GM12874 (cell line): ENCODE measurements around the gene PPP1R27.

Experiments
- CTCF ChIP-seq: IDR thresholded peaks from 2 replicates; pipeline ENCODE4 v1.5.1; 2011; ENCODE audit warnings: low read depth, mild to moderate bottlenecking, control low read depth, low read length, moderate library complexity; ENCODE audit not compliant: insufficient read depth

Gene PPP1R27

GRCh38 chr17:81821147-81821546 is 13.7 kb downstream of the PPP1R27 start:
- no peak for TF ChIP-seq CTCF

- no peak for TF ChIP-seq CTCF
These were observed 15.1 kb downstream of the PPP1R27 start for GRCh38 chr17:81819708-81820107.

DNA sequence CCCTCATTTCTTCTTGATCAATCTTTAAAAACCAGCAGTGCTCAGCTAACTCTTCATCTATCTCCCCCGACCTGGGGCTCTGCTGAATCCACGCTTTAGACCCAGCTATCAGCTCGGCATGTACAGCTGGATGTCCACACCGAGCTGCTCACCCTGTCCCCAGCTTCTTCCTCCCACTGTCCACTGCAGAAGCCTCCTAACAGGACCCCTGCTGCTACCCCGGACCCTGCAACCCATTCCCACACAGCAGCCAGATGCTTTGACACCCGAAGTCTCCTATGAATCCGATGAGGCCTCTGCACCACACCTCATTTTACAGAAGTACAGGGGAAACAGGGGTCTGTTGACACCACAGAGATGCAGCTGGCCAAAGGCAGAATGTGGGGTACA is 17.1 kb downstream of the PPP1R27 start:
- TF ChIP-seq CTCF: no peak

- no peak for TF ChIP-seq CTCF
These were observed 19.2 kb downstream of the PPP1R27 start for GRCh38 chr17:81815646-81815986.

- no peak for TF ChIP-seq CTCF
These were observed 19.9 kb downstream of the PPP1R27 start for GRCh38 chr17:81814748-81815645.

GRCh38 chr17:81813861-81814683 is 20.8 kb downstream of the PPP1R27 start:
- no peak for TF ChIP-seq CTCF

DNA sequence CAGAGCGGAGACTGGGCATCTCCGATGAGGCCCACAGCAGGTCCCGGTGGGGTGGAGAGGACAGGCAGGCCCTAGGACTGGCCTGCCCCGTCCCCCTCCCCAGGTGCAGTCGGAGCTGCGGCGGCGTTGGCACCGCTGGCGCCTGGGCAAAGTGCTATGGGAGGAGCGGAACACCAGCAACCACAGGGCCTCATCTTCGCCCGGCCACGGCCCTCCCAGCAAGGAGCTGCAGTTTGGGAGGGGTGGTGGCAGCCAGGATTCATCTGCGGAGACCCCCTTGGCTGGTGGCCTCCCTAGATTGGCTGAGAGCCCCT is 21.5 kb downstream of the PPP1R27 start:
- TF ChIP-seq CTCF: no peak
